HG03103 (cell line): Measurements from ENCODE around the gene TM4SF4.
"Not testable (repeated sequence)": the region's sequence is repeated elsewhere in the genome, so short reads cannot be mapped to it uniquely, and the experiment has no call there.

Experiments
- ATAC-seq: cut with Tn5 transposase; IDR thresholded peaks from one replicate; pipeline ENCODE4 v1.9.1; 2021; ENCODE audit warnings: low read depth; ENCODE audit not compliant: unreplicated experiment

Gene TM4SF4

GRCh38 chr3:149474250-149474817, at the start of gene TM4SF4:
Gene TM4SF4 (plus strand): TSS chr3:149474697. CDS start chr3:149474878, 181 bp downstream.
- ATAC-seq, result no peak

GRCh38 chr3:149424918-149425317, 49.6 kb upstream of the TM4SF4 start:
- no peak for ATAC-seq

GRCh38 chr3:149426325-149426724, 48.2 kb upstream of the TM4SF4 start:
- no peak for ATAC-seq

- ATAC-seq, result no peak
Measured at GRCh38 chr3:149428087-149428486, 46.4 kb upstream of the TM4SF4 start.

- ATAC-seq, result no peak
Measured at GRCh38 chr3:149430216-149430615, 44.3 kb upstream of the TM4SF4 start.

- no peak for ATAC-seq
Measured at GRCh38 chr3:149432149-149432548, 42.3 kb upstream of the TM4SF4 start.

- ATAC-seq, result no peak
Measured at GRCh38 chr3:149435996-149436885, 38.3 kb upstream of the TM4SF4 start.

GRCh38 chr3:149437286-149437685, 37.2 kb upstream of the TM4SF4 start:
- no peak for ATAC-seq

- ATAC-seq, result no peak
Measured at GRCh38 chr3:149437710-149438109, 36.8 kb upstream of the TM4SF4 start.

GRCh38 chr3:149438981-149439380, 35.5 kb upstream of the TM4SF4 start:
- no peak for ATAC-seq

GRCh38 chr3:149441642-149442041, 32.9 kb upstream of the TM4SF4 start:
- no peak for ATAC-seq

- ATAC-seq, result no peak
Measured at GRCh38 chr3:149442043-149442442, 32.5 kb upstream of the TM4SF4 start.

- ATAC-seq, result no peak
Measured at GRCh38 chr3:149442851-149443544, 31.5 kb upstream of the TM4SF4 start.

GRCh38 chr3:149443545-149443912, 31.0 kb upstream of the TM4SF4 start:
- ATAC-seq, result no peak

GRCh38 chr3:149444867-149445266, 29.6 kb upstream of the TM4SF4 start:
- not testable (repeated sequence) for ATAC-seq

- ATAC-seq, result no peak
Measured at GRCh38 chr3:149448331-149448831, 26.1 kb upstream of the TM4SF4 start.

GRCh38 chr3:149449182-149449581, 25.3 kb upstream of the TM4SF4 start:
- no peak for ATAC-seq

GRCh38 chr3:149449799-149450198, 24.7 kb upstream of the TM4SF4 start:
- ATAC-seq, result no peak

- ATAC-seq, result no peak
Measured at GRCh38 chr3:149450281-149450680, 24.2 kb upstream of the TM4SF4 start.

- ATAC-seq, result no peak
Measured at GRCh38 chr3:149452036-149452435, 22.5 kb upstream of the TM4SF4 start.

- ATAC-seq, result no peak
Measured at GRCh38 chr3:149453140-149453805, 21.2 kb upstream of the TM4SF4 start.
